SU-DHL-6 (cell line): ENCODE measurements around the gene FAM13C.

Source experiments
- H2AFZ ChIP-seq: fragments of 200-600 bp; sonication (generic); 2 replicates; pipeline ENCODE4 v1.6.1; 2014; ENCODE audit warnings: low read depth, mild to moderate bottlenecking, moderate library complexity, mixed read lengths, antibody characterized with exemption, low read length; ENCODE audit not compliant: severe bottlenecking
- H3F3A ChIP-seq: fragments of 200-600 bp; shearing (Covaris generic); 2 replicates; pipeline ENCODE4 v1.6.0; 2016; ENCODE audit warnings: antibody characterized with exemption, mild to moderate bottlenecking; ENCODE audit not compliant: insufficient read depth
- H3K27ac ChIP-seq: fragments of 200-600 bp; sonication (generic); 2 replicates; pipeline ENCODE4 v1.5.1; 2016; ENCODE audit warnings: low read depth, mild to moderate bottlenecking, low read length, moderate library complexity, mixed read lengths
- H3K27me3 ChIP-seq: fragments of 200-600 bp; sonication (generic), shearing (Covaris generic); 2 replicates; pipeline ENCODE4 v1.6.0; 2014; ENCODE audit warnings: mild to moderate bottlenecking, low read length
- H3K36me3 ChIP-seq: fragments of 200-600 bp; sonication (generic); 2 replicates; pipeline ENCODE4 v1.6.1; 2014; ENCODE audit warnings: mild to moderate bottlenecking, low read length, mixed read lengths
- H3K4me2 ChIP-seq: fragments of 300-600, 200-600 bp; shearing (Covaris generic), sonication (generic); 2 replicates; pipeline ENCODE4 v1.6.0; 2014; ENCODE audit warnings: low read length, low read depth, mild to moderate bottlenecking; ENCODE audit not compliant: poor library complexity, severe bottlenecking
- H3K4me3 ChIP-seq: fragments of 200-600 bp; sonication (generic); 2 replicates; pipeline ENCODE4 v1.5.1; 2014; ENCODE audit warnings: antibody characterized with exemption, low read length, mild to moderate bottlenecking, mixed read lengths; ENCODE audit not compliant: insufficient read depth, poor library complexity, severe bottlenecking
- H3K79me2 ChIP-seq: fragments of 200-600 bp; sonication (generic); 2 replicates; pipeline ENCODE4 v1.6.1; 2014; ENCODE audit warnings: mild to moderate bottlenecking, low read length, moderate library complexity; ENCODE audit not compliant: insufficient read depth
- H3K9ac ChIP-seq: fragments of 200-600 bp; sonication (generic); 2 replicates; pipeline ENCODE4 v1.7.0; 2014; ENCODE audit warnings: mild to moderate bottlenecking, low read length
- H3K9me2 ChIP-seq: fragments of 200-600 bp; sonication (generic); replicated peaks from 2 replicates; pipeline ENCODE4 v1.6.1; 2014; ENCODE audit warnings: low read length; ENCODE audit not compliant: insufficient read depth
- H3K9me3 ChIP-seq: fragments of 200-600 bp; sonication (generic); 2 replicates; pipeline ENCODE4 v1.6.1; 2014; ENCODE audit warnings: low read length, mixed read lengths; ENCODE audit not compliant: insufficient read depth
- H4K20me1 ChIP-seq: fragments of 200-600 bp; sonication (generic); 2 replicates; pipeline ENCODE4 v1.6.1; 2014; ENCODE audit warnings: low read depth, mild to moderate bottlenecking, antibody characterized with exemption, low read length, moderate library complexity, mixed read lengths
- EZH2phosphoT487 ChIP-seq: fragments of 200-600 bp; sonication (generic), shearing (Covaris generic); conservative IDR thresholded peaks from 2 replicates; pipeline ENCODE4 v1.6.1; 2018; ENCODE audit warnings: mild to moderate bottlenecking, antibody characterized with exemption, low read length, moderate library complexity, mixed read lengths
- TF ChIP-seq, protein P1 (sequence below): fragments of 200-600 bp; sonication (generic); IDR thresholded peaks from one replicate; pipeline ENCODE4 v1.5.1; 2017; ENCODE audit warnings: antibody characterized with exemption, mild to moderate bottlenecking, low read length, moderate library complexity; ENCODE audit not compliant: insufficient read depth, poor library complexity, severe bottlenecking

FAM13C gene

GRCh38 chr10:59212301-59212798, 150.0 kb downstream of the FAM13C start:
- no peaks in the 10 kb centered on the region for H4K20me1 ChIP-seq
- no peak for TF ChIP-seq EZH2phosphoT487
- TF ChIP-seq, protein P1, sequence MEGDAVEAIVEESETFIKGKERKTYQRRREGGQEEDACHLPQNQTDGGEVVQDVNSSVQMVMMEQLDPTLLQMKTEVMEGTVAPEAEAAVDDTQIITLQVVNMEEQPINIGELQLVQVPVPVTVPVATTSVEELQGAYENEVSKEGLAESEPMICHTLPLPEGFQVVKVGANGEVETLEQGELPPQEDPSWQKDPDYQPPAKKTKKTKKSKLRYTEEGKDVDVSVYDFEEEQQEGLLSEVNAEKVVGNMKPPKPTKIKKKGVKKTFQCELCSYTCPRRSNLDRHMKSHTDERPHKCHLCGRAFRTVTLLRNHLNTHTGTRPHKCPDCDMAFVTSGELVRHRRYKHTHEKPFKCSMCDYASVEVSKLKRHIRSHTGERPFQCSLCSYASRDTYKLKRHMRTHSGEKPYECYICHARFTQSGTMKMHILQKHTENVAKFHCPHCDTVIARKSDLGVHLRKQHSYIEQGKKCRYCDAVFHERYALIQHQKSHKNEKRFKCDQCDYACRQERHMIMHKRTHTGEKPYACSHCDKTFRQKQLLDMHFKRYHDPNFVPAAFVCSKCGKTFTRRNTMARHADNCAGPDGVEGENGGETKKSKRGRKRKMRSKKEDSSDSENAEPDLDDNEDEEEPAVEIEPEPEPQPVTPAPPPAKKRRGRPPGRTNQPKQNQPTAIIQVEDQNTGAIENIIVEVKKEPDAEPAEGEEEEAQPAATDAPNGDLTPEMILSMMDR = no peak
- H3K27me3 ChIP-seq = no peaks in the 10 kb centered on the region
- no peak overlapping the region for H3K27ac ChIP-seq
- no peak overlapping the region for H3K4me3 ChIP-seq
- H3K4me2 ChIP-seq = no peak overlapping the region
- H3K9me3 ChIP-seq = no peaks in the 10 kb centered on the region
- H3K79me2 ChIP-seq = no peaks in the 10 kb centered on the region
- no peak overlapping the region for H2AFZ ChIP-seq
- H3K9ac ChIP-seq = no peak overlapping the region
- H3K36me3 ChIP-seq = no peaks in the 10 kb centered on the region
- H3F3A ChIP-seq = no peaks in the 10 kb centered on the region
- H3K9me2 ChIP-seq = no peaks in the 10 kb centered on the region

DNA sequence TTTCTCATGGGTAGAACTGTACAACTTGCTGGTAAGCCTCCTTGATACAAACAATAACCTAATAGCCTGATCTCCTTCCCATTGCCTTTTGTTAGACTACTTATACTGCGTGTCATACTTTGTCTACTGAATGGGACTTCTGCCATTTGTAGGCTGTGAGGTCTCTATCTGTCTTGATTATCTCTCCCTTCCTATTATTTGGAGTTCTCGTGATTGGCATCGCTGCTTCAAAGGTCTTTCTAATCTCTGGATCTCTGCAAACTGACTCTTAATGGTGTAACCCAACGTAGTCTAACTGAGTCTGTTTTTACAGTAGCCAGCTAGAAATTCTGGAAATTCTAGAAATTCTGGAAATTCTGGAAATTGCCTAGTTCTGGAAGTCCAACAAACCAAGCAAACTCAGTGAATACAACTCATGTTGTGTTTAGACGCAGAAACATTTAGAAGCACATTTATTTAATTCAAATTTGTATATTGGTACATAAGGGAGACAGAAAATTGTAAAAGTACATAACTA, 156.1 kb downstream of the FAM13C start:
- Histone ChIP-seq H3K4me3 (no peak overlapping the region), H3K27me3 (no peaks in the 10 kb centered on the region), H3K9me2 (no peaks in the 10 kb centered on the region), H3K36me3 (no peaks in the 10 kb centered on the region), H3K79me2 (no peaks in the 10 kb centered on the region), H3K27ac (no peak overlapping the region), H3F3A (no peaks in the 10 kb centered on the region), H4K20me1 (no peaks in the 10 kb centered on the region), H3K9me3 (no peaks in the 10 kb centered on the region), H3K9ac (no peak overlapping the region), H2AFZ (no peak overlapping the region), H3K4me2 (no peak overlapping the region)
- TF ChIP-seq EZH2phosphoT487 = no peak
- TF ChIP-seq, protein P1 = no peak
